Astrocyte (in vitro differentiated cells and primary cell): ENCODE results near the gene ZC3H12C. TPM values are rescaled to one million over a fixed set of nuclear protein-coding genes. Genes with fewer than 3 reads are reported as not detected.

ENCODE experiments used
- DNase-seq: peaks from one replicate; pipeline ENCODE4 v3.0.0-alpha.2; 2010; ENCODE audit warnings: low read depth
- FAIRE-seq: peaks from 2 replicates; lab custom pipeline; 2011; peaks lifted over from hg19 to GRCh38; lab: Jason Lieb, UNC
- H2AFZ ChIP-seq: 2 replicates; pipeline ENCODE4 v1.6.0; 2012; ENCODE audit warnings: low read depth, low read length, inconsistent platforms
- H3K27ac ChIP-seq: 2 replicates; pipeline ENCODE4 v1.5.1; 2011; ENCODE audit warnings: low read depth, low read length, inconsistent platforms
- H3K27me3 ChIP-seq: 2 replicates; pipeline ENCODE4 v1.6.0; 2011; ENCODE audit warnings: low read length, inconsistent platforms; ENCODE audit not compliant: insufficient read depth
- H3K36me3 ChIP-seq: 2 replicates; pipeline ENCODE4 v1.5.1; 2011; ENCODE audit warnings: low read length, inconsistent platforms; ENCODE audit not compliant: insufficient read depth
- H3K4me1 ChIP-seq: 2 replicates; pipeline ENCODE4 v1.5.1; 2011; ENCODE audit warnings: low read length, inconsistent platforms; ENCODE audit not compliant: insufficient read depth
- H3K4me2 ChIP-seq: 2 replicates; pipeline ENCODE4 v1.6.0; 2012; ENCODE audit warnings: low read length, inconsistent platforms
- H3K4me3 ChIP-seq: 2 replicates; pipeline ENCODE4 v1.5.1; 2011; ENCODE audit warnings: low read depth, mild to moderate bottlenecking, low read length, inconsistent platforms; ENCODE audit not compliant: insufficient read depth
- H3K79me2 ChIP-seq: 2 replicates; pipeline ENCODE4 v1.6.0; 2012; ENCODE audit warnings: mild to moderate bottlenecking, low read length, inconsistent platforms; ENCODE audit not compliant: insufficient read depth
- H3K9ac ChIP-seq: 2 replicates; pipeline ENCODE4 v1.6.0; 2012; ENCODE audit warnings: mild to moderate bottlenecking, low read length, inconsistent platforms
- H3K9me3 ChIP-seq: 2 replicates; pipeline ENCODE4 v1.5.1; 2012; ENCODE audit warnings: low read depth, mild to moderate bottlenecking, low read length, inconsistent platforms; ENCODE audit not compliant: insufficient read depth
- H4K20me1 ChIP-seq: 2 replicates; pipeline ENCODE4 v1.6.0; 2012; ENCODE audit warnings: low read length, inconsistent platforms; ENCODE audit not compliant: insufficient read depth
- H3K27ac Mint-ChIP-seq: one replicate; pipeline ENCODE4 v1.8.0; 2021; ENCODE audit warnings: mild to moderate bottlenecking, mixed read lengths; ENCODE audit not compliant: unreplicated experiment
- H3K27me3 Mint-ChIP-seq: one replicate; pipeline ENCODE4 v1.8.0; 2021; ENCODE audit warnings: low read depth, mixed read lengths; ENCODE audit not compliant: unreplicated experiment
- H3K36me3 Mint-ChIP-seq: one replicate; pipeline ENCODE4 v1.8.0; 2021; ENCODE audit warnings: low read depth, mixed read lengths; ENCODE audit not compliant: unreplicated experiment
- H3K4me1 Mint-ChIP-seq: one replicate; pipeline ENCODE4 v1.8.0; 2021; ENCODE audit warnings: low read depth, mixed read lengths; ENCODE audit not compliant: unreplicated experiment
- H3K4me3 Mint-ChIP-seq: one replicate; pipeline ENCODE4 v1.8.0; 2021; ENCODE audit warnings: mild to moderate bottlenecking, moderate library complexity, mixed read lengths; ENCODE audit not compliant: unreplicated experiment
- H3K9me3 Mint-ChIP-seq: one replicate; pipeline ENCODE4 v1.8.0; 2021; ENCODE audit warnings: mild to moderate bottlenecking, mixed read lengths; ENCODE audit not compliant: unreplicated experiment
- CTCF ChIP-seq: IDR thresholded peaks from 2 replicates; pipeline ENCODE4 v1.5.1; 2011; ENCODE audit warnings: low read depth, mild to moderate bottlenecking, inconsistent platforms, low read length, moderate library complexity; ENCODE audit not compliant: insufficient read depth
- EZH2 ChIP-seq: IDR thresholded peaks from 2 replicates; pipeline ENCODE4 v1.6.1; 2012; ENCODE audit warnings: mild to moderate bottlenecking, low read length, inconsistent platforms; ENCODE audit not compliant: insufficient read depth
- total RNA-seq: library from RNA; stranded (reverse); gene quantifications from 2 replicates; pipeline ENCODE4 v1.2.1, GENCODE V29; 2021

Gene ZC3H12C
- total RNA-seq, 1 donor from 2014 or later: 12.0 TPM

- DNase-seq (no peak), FAIRE-seq (peak; percentile 65)
- no peaks in the 10 kb centered on the region for H3K27me3 Mint-ChIP-seq
- H3K9ac ChIP-seq: no peak overlapping the region
- no peaks in the 10 kb centered on the region for H3K36me3 Mint-ChIP-seq
- no peak overlapping the region for H3K4me3 ChIP-seq
- H3K4me1 Mint-ChIP-seq: peaks cover 11% of the 10 kb centered on the region
- TF ChIP-seq EZH2: no peak
- no peak for TF ChIP-seq CTCF
- H3K36me3 ChIP-seq: no peaks in the 10 kb centered on the region
- H3K9me3 Mint-ChIP-seq: no peaks in the 10 kb centered on the region
- H3K79me2 ChIP-seq: peaks cover 76% of the 10 kb centered on the region
- H3K4me1 ChIP-seq: no peaks in the 10 kb centered on the region
- no peaks in the 10 kb centered on the region for H3K9me3 ChIP-seq
- H3K4me3 Mint-ChIP-seq: no peak overlapping the region
- H3K27me3 ChIP-seq: no peaks in the 10 kb centered on the region
- H3K4me2 ChIP-seq: no peak overlapping the region
- H3K27ac Mint-ChIP-seq: no peak overlapping the region
- H3K27ac ChIP-seq: no peak overlapping the region
- no peak overlapping the region for H2AFZ ChIP-seq
- H4K20me1 ChIP-seq: peaks cover 21% of the 10 kb centered on the region
These were observed 5.5 kb downstream of the ZC3H12C start for GRCh38 chr11:110098645-110099044.

GRCh38 chr11:110100476-110101240 lies 7.5 kb downstream of the ZC3H12C start:
- H3K27me3 Mint-ChIP-seq: no peaks in the 10 kb centered on the region
- H3K4me1 Mint-ChIP-seq: peaks cover 5% of the 10 kb centered on the region
- no peaks in the 10 kb centered on the region for H3K36me3 Mint-ChIP-seq
- FAIRE-seq: no peak
- H3K79me2 ChIP-seq: peaks cover 71% of the 10 kb centered on the region
- H3K27me3 ChIP-seq: no peaks in the 10 kb centered on the region
- DNase-seq: no peak
- H3K4me1 ChIP-seq: no peaks in the 10 kb centered on the region
- no peak overlapping the region for H3K27ac Mint-ChIP-seq
- TF ChIP-seq EZH2 (no peak), CTCF (no peak)
- no peak overlapping the region for H3K9ac ChIP-seq
- no peak overlapping the region for H3K4me3 ChIP-seq
- H3K4me2 ChIP-seq: no peak overlapping the region
- H2AFZ ChIP-seq: no peak overlapping the region
- H3K27ac ChIP-seq: no peak overlapping the region
- peaks cover 21% of the 10 kb centered on the region for H4K20me1 ChIP-seq
- H3K36me3 ChIP-seq: no peaks in the 10 kb centered on the region
- no peak overlapping the region for H3K4me3 Mint-ChIP-seq
- H3K9me3 Mint-ChIP-seq: no peaks in the 10 kb centered on the region
- H3K9me3 ChIP-seq: no peaks in the 10 kb centered on the region

GRCh38 chr11:110106713-110107274 lies 13.6 kb downstream of the ZC3H12C start:
- H3K27ac Mint-ChIP-seq: no peak overlapping the region
- H3K4me1 Mint-ChIP-seq: peaks cover 2% of the 10 kb centered on the region
- peaks cover 8% of the 10 kb centered on the region for H3K9me3 Mint-ChIP-seq
- FAIRE-seq: no peak
- no peak overlapping the region for H2AFZ ChIP-seq
- H3K27me3 Mint-ChIP-seq: no peaks in the 10 kb centered on the region
- H3K79me2 ChIP-seq: peaks cover 46% of the 10 kb centered on the region
- no peaks in the 10 kb centered on the region for H3K4me1 ChIP-seq
- H3K36me3 ChIP-seq: no peaks in the 10 kb centered on the region
- H3K36me3 Mint-ChIP-seq: peaks cover 4% of the 10 kb centered on the region
- no peak for TF ChIP-seq CTCF
- no peak for TF ChIP-seq EZH2
- no peaks in the 10 kb centered on the region for H3K27me3 ChIP-seq
- no peaks in the 10 kb centered on the region for H3K9me3 ChIP-seq
- H3K9ac ChIP-seq: no peak overlapping the region
- no peak overlapping the region for H3K4me3 ChIP-seq
- peaks cover 11% of the 10 kb centered on the region for H4K20me1 ChIP-seq
- H3K4me3 Mint-ChIP-seq: no peak overlapping the region
- H3K4me2 ChIP-seq: no peak overlapping the region
- DNase-seq: no peak
- no peak overlapping the region for H3K27ac ChIP-seq
